GM12872 (cell line): ENCODE results near the gene APELA.

Experiments used
- CTCF ChIP-seq: IDR thresholded peaks from 3 replicates; pipeline ENCODE4 v1.5.1; 2011; ENCODE audit warnings: low read depth, mild to moderate bottlenecking, low read length, moderate library complexity; ENCODE audit not compliant: insufficient read depth

APELA gene

GRCh38 chr4:164945146-164945545 is 68.2 kb downstream of the APELA start:
- TF ChIP-seq CTCF = no peak

GRCh38 chr4:164946810-164947209 is 69.8 kb downstream of the APELA start:
- TF ChIP-seq CTCF = no peak
